Ishikawa (cell line): ENCODE results near the gene OTULINL.

ENCODE experiments used
- CEBPB ChIP-seq: IDR thresholded peaks from 2 replicates; pipeline ENCODE4 v1.6.1; 2012
- CREB1 ChIP-seq: IDR thresholded peaks from 2 replicates; pipeline ENCODE4 v1.6.1; 2012; ENCODE audit warnings: low read depth
- EP300 ChIP-seq: IDR thresholded peaks from 2 replicates; pipeline ENCODE4 v1.6.1; 2012; ENCODE audit warnings: borderline replicate concordance
- FOXM1 ChIP-seq: IDR thresholded peaks from 2 replicates; pipeline ENCODE4 v1.6.1; 2012; ENCODE audit warnings: low read depth, borderline replicate concordance
- NFIC ChIP-seq: IDR thresholded peaks from 2 replicates; pipeline ENCODE4 v1.6.1; 2012
- REST ChIP-seq: IDR thresholded peaks from 2 replicates; pipeline ENCODE4 v1.6.1; 2012; ENCODE audit warnings: low read depth, mild to moderate bottlenecking
- TF ChIP-seq, protein P1 (sequence below): IDR thresholded peaks from 2 replicates; pipeline ENCODE4 v1.6.1; 2012

GRCh38 chr5:14557791-14558415, 23.7 kb upstream of the OTULINL start:
- TF ChIP-seq, protein P1, sequence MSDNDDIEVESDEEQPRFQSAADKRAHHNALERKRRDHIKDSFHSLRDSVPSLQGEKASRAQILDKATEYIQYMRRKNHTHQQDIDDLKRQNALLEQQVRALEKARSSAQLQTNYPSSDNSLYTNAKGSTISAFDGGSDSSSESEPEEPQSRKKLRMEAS, result no peak
- TF ChIP-seq FOXM1, result no peak
- TF ChIP-seq EP300, result no peak
- no peak for TF ChIP-seq CREB1
- TF ChIP-seq REST, result no peak
- TF ChIP-seq CEBPB, result no peak
- TF ChIP-seq NFIC, result no peak
